ENCODE results near the gene MTG2.

Gene MTG2

DNA sequence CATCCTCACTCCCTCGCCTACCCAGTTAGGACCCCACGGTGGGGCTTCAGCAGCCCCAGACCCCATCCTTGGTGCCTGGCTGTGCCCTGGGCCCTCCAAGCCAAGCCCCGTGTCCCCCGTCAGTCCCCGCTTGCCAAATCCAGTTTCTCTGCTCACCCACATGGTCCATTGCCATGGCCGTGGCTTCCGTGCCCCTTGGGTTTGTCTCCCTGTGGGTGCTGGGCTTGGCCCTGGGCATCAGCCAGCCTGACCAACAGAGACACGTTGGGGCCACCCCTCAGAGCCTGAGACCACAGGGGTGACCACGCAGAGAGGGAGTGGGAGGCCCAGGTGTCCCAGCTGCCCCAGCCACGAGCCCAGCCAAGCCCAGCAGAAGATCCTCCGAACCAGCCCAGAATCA is 31.6 kb upstream of the MTG2 start:
- Mint-ChIP-seq H3K27me3 (no peaks in the 10 kb centered on the region), H3K4me3 (no peak overlapping the region), H3K27ac (no peak overlapping the region), H3K36me3 (ENCODE audit: low read depth) (peaks cover 55% of the 10 kb centered on the region), H3K9me3 (peaks cover 5% of the 10 kb centered on the region), H3K4me1 (ENCODE audit: low read depth) (peaks cover 47% of the 10 kb centered on the region)
- DNase-seq: no peak

DNA sequence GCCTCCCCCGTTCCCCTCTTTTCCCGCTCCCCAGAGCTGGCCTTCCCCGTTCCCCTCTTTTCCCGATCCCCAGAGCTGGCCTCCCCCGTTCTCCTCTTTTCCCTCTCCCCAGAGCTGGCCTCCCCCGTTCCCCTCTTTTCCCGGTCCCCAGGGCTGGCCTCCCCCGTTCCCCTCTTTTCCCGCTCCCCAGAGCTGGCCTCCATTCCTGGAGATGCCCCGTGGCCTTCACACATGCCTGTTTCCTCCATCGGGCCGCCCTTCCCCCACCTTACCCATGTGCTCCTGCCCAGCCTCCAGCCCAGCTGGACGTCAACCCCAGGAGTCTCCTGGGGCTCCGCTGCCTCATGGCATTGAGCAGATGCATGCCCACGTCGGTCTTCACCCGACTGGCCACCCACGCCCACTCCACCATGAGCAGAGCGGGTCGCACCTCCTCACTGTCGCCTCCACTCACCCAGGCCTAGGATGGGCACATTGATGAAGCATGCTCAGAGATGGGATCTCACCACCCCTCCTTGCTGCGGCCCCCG is 30.9 kb upstream of the MTG2 start:
- peaks cover 47% of the 10 kb centered on the region for H3K4me1 Mint-ChIP-seq (ENCODE audit: low read depth)
- no peak for DNase-seq
- peaks cover 53% of the 10 kb centered on the region for H3K36me3 Mint-ChIP-seq (ENCODE audit: low read depth)
- no peaks in the 10 kb centered on the region for H3K27me3 Mint-ChIP-seq
- H3K27ac Mint-ChIP-seq: no peak overlapping the region
- no peak overlapping the region for H3K4me3 Mint-ChIP-seq
- H3K9me3 Mint-ChIP-seq: peaks cover 5% of the 10 kb centered on the region

DNA sequence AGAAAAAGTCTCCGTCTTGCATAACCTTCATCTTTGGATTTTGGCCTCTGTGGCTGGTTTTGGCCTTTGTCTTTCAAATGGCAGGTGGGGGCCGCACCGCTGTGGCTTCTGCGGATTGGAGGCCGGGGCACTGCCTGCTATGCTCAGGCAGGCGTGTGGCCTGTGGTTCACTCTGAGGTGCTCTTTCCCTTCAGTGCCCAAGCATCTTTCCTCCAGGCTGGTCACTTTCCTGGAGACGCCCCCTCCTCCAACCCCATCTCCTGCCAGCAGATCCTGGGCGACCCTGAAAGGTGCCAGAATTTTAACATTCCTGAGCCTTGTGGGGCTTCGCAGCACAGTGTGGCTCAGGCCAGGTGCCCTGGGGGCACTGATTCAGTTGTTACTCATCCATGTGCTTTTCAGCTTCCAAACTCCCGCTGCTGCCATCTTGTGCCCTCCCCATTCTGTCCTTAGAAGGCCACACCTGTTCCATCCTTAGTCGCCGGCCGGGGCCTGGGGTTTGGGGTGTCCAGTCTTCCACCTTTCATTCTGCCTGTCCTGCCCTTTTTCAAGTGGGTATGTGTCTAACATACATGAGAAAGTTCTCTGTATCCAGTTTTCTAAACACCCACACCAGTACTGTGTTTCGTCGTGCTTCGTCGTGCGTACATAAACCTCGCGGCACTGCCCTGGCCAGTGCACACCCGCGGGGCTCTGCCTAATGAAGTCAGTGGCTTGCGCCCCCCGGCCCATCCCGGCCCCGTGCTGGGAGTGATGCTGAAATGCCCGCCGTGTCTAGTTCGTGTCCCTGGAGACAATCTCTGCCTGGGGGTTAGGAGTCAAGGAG is 27.2 kb upstream of the MTG2 start:
- Mint-ChIP-seq H3K27ac (no peak overlapping the region), H3K9me3 (peaks cover 5% of the 10 kb centered on the region), H3K27me3 (no peaks in the 10 kb centered on the region), H3K4me3 (no peak overlapping the region), H3K36me3 (ENCODE audit: low read depth) (peaks cover 63% of the 10 kb centered on the region), H3K4me1 (ENCODE audit: low read depth) (peaks cover 46% of the 10 kb centered on the region)
- no peak for DNase-seq

DNA sequence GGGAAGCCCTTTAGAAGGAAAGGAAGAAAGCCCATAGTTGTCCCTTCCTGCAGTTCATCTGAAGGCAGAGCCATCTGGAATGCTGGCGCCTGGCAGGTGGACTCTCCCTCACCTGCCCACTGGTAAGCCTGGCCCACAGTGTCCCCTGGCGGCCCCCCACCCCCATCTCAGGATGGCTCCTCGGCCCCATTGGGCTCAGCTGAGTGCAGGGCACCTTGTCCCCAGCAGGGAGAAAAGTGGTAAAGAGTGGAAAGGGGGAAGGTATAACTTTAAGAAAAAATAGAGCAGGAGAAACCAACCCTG is 26.6 kb upstream of the MTG2 start:
- H3K9me3 Mint-ChIP-seq: peaks cover 5% of the 10 kb centered on the region
- no peaks in the 10 kb centered on the region for H3K27me3 Mint-ChIP-seq
- H3K27ac Mint-ChIP-seq: no peak overlapping the region
- no peak overlapping the region for H3K4me3 Mint-ChIP-seq
- no peak for DNase-seq
- peaks cover 47% of the 10 kb centered on the region for H3K4me1 Mint-ChIP-seq (ENCODE audit: low read depth)
- peaks cover 67% of the 10 kb centered on the region for H3K36me3 Mint-ChIP-seq (ENCODE audit: low read depth)

DNA sequence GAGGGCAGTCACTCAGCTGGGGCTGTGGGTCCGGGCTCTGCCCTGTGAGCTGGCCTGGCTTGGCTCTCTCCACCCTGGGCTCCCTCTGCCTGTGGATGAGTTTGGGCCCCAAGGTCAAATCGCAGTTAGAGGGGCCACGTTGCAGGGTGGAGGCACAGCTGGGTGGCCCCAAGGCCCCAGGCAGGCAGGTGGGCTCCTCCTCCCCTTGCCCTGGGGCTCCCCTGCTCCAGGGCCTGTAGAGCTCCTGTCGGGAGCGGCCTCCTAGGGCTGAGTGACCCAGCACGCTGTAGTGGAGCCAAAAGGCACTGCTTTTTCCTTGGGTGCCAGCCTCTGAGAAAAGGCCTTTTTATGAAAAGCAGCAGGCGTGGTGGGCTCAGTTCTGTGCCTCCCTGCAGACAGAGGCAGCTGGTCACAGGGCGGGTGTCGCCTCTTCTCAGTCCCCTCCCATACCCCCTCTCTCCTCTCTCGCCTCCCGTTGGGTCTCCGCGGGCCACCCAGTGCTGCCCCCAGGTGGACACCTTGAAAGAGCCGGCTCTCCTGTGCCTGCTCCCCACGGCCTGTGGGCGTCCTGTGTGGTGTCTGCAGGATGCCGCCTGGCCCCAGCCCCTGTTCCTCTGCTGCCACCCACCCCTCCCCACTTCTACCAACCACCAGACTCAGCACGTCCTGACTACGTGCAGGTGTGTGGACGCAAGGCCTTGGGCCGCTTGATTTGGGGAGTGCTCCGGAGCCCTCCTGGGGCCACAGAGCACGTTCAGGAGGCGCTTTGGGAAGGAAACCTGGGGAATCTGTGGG is 26.0 kb upstream of the MTG2 start:
- no peak overlapping the region for H3K27ac Mint-ChIP-seq
- no peaks in the 10 kb centered on the region for H3K27me3 Mint-ChIP-seq
- H3K36me3 Mint-ChIP-seq (ENCODE audit: low read depth): peaks cover 70% of the 10 kb centered on the region
- peak; percentile 80 for DNase-seq
- peaks cover 47% of the 10 kb centered on the region for H3K4me1 Mint-ChIP-seq (ENCODE audit: low read depth)
- peaks cover 5% of the 10 kb centered on the region for H3K9me3 Mint-ChIP-seq
- H3K4me3 Mint-ChIP-seq: no peak overlapping the region

DNA sequence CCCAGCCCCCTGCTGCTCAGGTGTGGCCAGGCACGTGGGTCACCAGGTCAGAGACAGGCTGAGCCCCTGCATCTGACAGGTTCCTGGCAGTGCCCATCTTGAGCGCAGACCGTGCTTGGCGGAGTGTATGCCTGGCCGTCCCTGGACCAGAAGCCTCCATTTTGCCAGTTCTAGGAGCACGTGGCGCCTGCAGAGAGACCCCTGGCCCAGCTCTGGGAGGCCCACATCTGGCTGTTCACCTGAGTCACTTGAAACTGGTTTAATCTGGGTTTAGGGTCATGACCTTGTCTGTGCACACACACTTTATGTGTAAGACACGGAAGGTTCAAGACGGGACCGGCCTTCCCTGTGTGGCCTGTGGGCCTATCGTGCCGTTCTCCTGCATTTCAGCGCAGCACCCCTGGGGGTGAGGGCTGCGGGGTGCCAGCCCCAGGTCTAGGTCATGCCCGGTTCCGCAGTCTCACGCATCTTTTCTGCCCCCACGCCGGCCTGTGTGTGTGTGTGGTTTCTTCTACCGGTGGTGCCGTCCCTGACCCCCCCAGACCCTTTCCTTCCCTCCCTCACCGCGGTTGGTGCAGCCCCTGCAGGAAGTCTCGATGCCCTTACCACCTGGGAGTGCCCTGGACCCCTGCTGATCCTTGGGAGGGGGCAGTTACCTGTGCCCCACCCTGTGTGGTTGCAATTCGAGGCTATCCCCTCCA is 25.3 kb upstream of the MTG2 start:
- H3K9me3 Mint-ChIP-seq: peaks cover 3% of the 10 kb centered on the region
- no peak for DNase-seq
- no peak overlapping the region for H3K4me3 Mint-ChIP-seq
- peaks cover 70% of the 10 kb centered on the region for H3K36me3 Mint-ChIP-seq (ENCODE audit: low read depth)
- H3K27ac Mint-ChIP-seq: no peak overlapping the region
- peaks cover 45% of the 10 kb centered on the region for H3K4me1 Mint-ChIP-seq (ENCODE audit: low read depth)
- no peaks in the 10 kb centered on the region for H3K27me3 Mint-ChIP-seq

GRCh38 chr20:62158088-62158400 is 24.8 kb upstream of the MTG2 start:
- H3K27me3 Mint-ChIP-seq: no peaks in the 10 kb centered on the region
- H3K4me1 Mint-ChIP-seq (ENCODE audit: low read depth): peaks cover 45% of the 10 kb centered on the region
- H3K9me3 Mint-ChIP-seq: peaks cover 2% of the 10 kb centered on the region
- no peak overlapping the region for H3K27ac Mint-ChIP-seq
- H3K4me3 Mint-ChIP-seq: no peak overlapping the region
- H3K36me3 Mint-ChIP-seq (ENCODE audit: low read depth): peaks cover 70% of the 10 kb centered on the region
- DNase-seq: no peak

- peaks cover 70% of the 10 kb centered on the region for H3K36me3 Mint-ChIP-seq (ENCODE audit: low read depth)
- H3K27me3 Mint-ChIP-seq: no peaks in the 10 kb centered on the region
- no peaks in the 10 kb centered on the region for H3K9me3 Mint-ChIP-seq
- peaks cover 45% of the 10 kb centered on the region for H3K4me1 Mint-ChIP-seq (ENCODE audit: low read depth)
- H3K4me3 Mint-ChIP-seq: no peak overlapping the region
- no peak for DNase-seq
- H3K27ac Mint-ChIP-seq: no peak overlapping the region
These were observed 24.3 kb upstream of the MTG2 start for GRCh38 chr20:62158541-62158940.

GRCh38 chr20:62159052-62159451 is 23.8 kb upstream of the MTG2 start:
- H3K27me3 Mint-ChIP-seq: no peaks in the 10 kb centered on the region
- no peak for DNase-seq
- H3K4me3 Mint-ChIP-seq: no peak overlapping the region
- no peak overlapping the region for H3K27ac Mint-ChIP-seq
- H3K4me1 Mint-ChIP-seq (ENCODE audit: low read depth): peaks cover 42% of the 10 kb centered on the region
- peaks cover 70% of the 10 kb centered on the region for H3K36me3 Mint-ChIP-seq (ENCODE audit: low read depth)
- no peaks in the 10 kb centered on the region for H3K9me3 Mint-ChIP-seq

GRCh38 chr20:62159839-62160238 is 23.0 kb upstream of the MTG2 start:
- peaks cover 70% of the 10 kb centered on the region for H3K36me3 Mint-ChIP-seq (ENCODE audit: low read depth)
- H3K27me3 Mint-ChIP-seq: no peaks in the 10 kb centered on the region
- peak; percentile 72 for DNase-seq
- no peaks in the 10 kb centered on the region for H3K9me3 Mint-ChIP-seq
- H3K4me3 Mint-ChIP-seq: no peak overlapping the region
- peak overlapping the region; percentile 67 for H3K27ac Mint-ChIP-seq
- H3K4me1 Mint-ChIP-seq (ENCODE audit: low read depth): peaks cover 38% of the 10 kb centered on the region

DNA sequence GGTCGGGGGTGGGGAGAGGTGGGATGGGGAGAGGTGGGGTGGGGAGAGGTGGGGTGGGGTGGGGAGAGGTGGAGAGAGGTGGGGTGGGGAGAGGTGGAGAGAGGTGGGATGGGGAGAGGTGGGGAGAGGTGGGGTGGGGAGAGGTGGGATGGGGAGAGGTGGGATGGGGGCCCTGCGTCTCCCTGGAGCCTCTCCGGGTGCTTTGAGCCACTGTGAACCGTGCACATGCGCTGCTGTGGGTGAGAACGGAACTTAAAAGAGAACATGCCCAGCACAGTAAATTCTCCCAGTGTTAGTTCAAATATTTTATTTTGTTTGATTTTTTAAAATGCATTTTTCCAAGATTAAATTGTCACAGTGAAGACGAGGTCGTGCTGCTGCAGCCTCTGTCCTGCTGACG is 22.6 kb upstream of the MTG2 start:
- DNase-seq: no peak
- Mint-ChIP-seq H3K9me3 (no peaks in the 10 kb centered on the region), H3K4me1 (ENCODE audit: low read depth) (peaks cover 38% of the 10 kb centered on the region), H3K36me3 (ENCODE audit: low read depth) (peaks cover 70% of the 10 kb centered on the region), H3K27ac (no peak overlapping the region), H3K4me3 (no peak overlapping the region), H3K27me3 (no peaks in the 10 kb centered on the region)

DNA sequence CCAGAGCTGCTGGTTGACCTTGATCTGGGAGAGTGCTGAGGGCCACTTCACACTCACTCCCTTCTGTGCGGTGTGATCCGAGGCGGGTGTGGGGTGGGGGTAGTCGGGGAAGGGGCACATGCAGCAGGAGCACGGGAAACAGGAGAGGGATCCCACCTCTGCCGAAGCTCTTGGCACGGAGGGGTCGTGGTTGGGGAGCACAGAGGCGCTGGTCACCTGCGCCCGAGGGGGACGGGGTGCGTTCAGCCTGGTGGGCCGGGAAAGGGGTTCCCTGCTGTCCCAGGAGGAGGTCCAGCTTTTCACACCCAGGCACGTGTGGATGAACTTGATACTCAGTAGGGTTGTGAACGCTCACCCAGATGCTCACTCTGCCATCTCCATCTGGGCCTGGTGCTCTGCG is 22.0 kb upstream of the MTG2 start:
- H3K36me3 Mint-ChIP-seq (ENCODE audit: low read depth): peaks cover 70% of the 10 kb centered on the region
- H3K4me3 Mint-ChIP-seq: no peak overlapping the region
- no peak overlapping the region for H3K27ac Mint-ChIP-seq
- no peak for DNase-seq
- peaks cover 32% of the 10 kb centered on the region for H3K4me1 Mint-ChIP-seq (ENCODE audit: low read depth)
- no peaks in the 10 kb centered on the region for H3K9me3 Mint-ChIP-seq
- no peaks in the 10 kb centered on the region for H3K27me3 Mint-ChIP-seq

- no peak for DNase-seq
- H3K27me3 Mint-ChIP-seq: no peaks in the 10 kb centered on the region
- H3K9me3 Mint-ChIP-seq: no peaks in the 10 kb centered on the region
- H3K27ac Mint-ChIP-seq: no peak overlapping the region
- H3K36me3 Mint-ChIP-seq (ENCODE audit: low read depth): peaks cover 72% of the 10 kb centered on the region
- no peak overlapping the region for H3K4me3 Mint-ChIP-seq
- H3K4me1 Mint-ChIP-seq (ENCODE audit: low read depth): peaks cover 27% of the 10 kb centered on the region
These were observed 21.5 kb upstream of the MTG2 start for GRCh38 chr20:62161347-62161746.

GRCh38 chr20:62162765-62163484 is 19.9 kb upstream of the MTG2 start:
- H3K36me3 Mint-ChIP-seq (ENCODE audit: low read depth): peaks cover 79% of the 10 kb centered on the region
- no peak overlapping the region for H3K27ac Mint-ChIP-seq
- no peaks in the 10 kb centered on the region for H3K27me3 Mint-ChIP-seq
- no peak for DNase-seq
- no peaks in the 10 kb centered on the region for H3K9me3 Mint-ChIP-seq
- no peak overlapping the region for H3K4me3 Mint-ChIP-seq
- peaks cover 16% of the 10 kb centered on the region for H3K4me1 Mint-ChIP-seq (ENCODE audit: low read depth)

All from activated T-cell treated with anti-CD3 and anti-CD28 coated beads, Interleukin-2, amount 50 U/mL, for 24 hours (primary cell).